Activated CD4-positive, alpha-beta T cell treated with anti-CD3 and anti-CD28 coated beads for 1 hour (primary cell): ENCODE data around the gene SLX4IP.

Experiments used
- DNase-seq: peaks from one replicate; pipeline ENCODE4 v3.0.0-alpha.2; 2020

SLX4IP gene

DNA sequence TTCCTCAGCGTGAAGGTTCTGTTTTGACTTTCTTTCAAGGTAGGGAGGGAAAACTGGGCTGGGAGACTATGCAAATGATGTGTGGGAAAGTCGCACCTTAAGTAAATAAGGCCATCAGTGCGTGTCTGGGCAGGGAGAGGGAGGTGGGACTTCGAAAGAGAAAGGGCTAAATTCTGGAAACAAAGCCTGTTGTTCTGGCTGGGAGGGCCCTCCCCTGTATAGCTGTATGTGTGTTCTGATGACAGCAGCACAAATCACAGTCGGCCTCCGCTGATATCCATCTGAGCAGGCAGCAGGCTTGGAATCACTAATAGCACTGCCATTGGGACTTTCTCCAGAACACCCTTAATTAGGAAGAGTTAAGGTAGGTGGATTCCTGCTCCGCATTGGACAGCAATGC is 219.5 kb downstream of the SLX4IP start:
- DNase-seq: no peak

DNA sequence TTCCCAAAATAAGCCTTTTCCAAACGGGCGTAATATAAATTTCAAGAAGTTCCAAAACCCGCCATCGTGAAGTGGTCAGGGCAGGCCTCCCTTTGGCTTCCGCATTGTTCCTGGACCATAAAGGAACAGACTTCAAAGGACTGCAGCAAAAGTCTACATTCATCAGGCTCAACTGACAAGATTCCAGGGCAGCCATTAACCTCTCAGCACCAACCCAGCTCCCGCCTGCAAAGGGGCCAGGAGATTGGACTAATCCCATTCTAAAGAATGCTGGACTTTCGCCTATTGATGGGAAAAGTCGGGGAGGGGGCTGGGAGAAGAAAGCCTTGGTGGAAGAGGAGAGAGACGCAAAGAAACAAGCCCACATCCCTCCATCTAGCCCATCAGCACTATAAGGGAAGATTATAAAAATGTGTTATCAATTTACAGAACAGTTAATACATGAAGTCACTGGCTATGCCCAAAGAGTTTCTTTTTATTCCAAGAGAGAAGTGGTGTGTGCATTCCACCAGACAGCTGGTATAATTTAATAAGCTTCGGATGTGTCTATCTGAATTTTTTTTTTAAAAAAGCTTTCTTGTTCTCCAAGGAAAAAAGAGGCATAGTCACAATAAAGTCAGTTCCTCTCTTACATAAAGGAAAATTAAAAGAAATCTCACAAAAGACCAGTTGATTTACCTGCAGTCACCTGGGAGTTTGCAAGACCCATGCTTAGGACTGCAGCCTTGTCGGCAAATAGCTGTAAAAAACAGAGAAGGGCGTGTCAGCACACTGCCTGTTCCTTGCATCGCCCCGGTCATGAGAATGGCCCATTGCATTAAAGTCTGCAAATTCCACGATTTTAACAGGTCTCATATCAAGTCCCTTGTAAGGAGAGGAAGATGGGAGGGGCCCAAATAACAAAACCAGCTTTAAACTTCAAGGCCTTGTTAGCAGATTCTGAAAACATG is 220.9 kb downstream of the SLX4IP start:
- DNase-seq: no peak

DNA sequence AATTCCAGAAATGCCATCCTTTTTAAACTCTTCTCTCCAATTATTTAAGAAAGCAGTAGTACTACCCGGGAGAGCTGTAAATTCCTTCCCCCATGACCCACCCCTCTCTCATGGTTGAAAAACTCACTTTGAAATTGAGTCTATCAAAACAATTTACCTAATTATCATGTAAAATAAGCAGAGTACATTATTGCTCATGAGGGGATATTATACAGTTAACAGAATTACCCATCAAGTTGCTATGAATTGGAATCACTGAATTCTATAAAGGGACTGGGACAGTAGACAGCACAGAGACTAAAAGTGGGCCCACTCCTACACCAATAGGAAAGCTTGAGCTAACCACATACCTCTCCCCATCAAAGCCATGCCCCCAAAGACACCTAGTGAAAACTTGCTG is 222.3 kb downstream of the SLX4IP start:
- no peak for DNase-seq

DNA sequence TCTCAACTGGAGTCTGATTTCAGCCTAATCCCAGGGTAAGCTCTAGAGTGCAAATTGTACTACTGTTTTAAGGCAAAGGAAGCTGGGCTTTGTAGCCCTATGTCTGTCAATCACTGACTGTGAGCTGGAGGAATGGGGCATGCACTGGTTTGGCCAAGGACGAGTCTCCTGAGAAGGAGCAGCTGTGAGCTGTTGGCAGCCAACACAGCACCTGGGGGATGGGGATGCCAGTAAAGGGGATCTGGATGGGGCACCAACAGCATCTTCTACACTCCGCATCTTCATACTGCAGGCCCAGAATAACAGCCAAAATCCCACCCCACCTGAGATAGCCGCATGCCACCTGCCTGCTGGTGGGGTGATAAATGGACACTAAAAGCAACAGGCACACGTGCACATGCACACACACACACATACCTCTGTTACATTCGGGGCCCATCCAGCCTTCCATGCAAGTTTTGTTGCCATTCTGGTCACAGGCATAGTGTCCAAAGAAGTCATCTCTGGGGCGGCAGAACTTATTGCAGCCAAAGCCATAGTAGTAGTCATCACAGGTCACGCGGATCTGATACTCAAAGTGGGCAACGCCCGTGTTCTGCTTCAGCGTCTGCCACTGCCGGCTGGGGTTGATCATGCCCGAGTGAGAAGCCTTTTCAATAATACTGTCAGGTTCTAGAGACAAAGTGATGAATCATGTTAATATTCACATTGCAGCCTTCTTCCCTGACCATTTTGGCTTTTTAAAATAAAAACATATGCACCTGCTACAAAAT is 223.1 kb downstream of the SLX4IP start:
- DNase-seq: no peak

DNA sequence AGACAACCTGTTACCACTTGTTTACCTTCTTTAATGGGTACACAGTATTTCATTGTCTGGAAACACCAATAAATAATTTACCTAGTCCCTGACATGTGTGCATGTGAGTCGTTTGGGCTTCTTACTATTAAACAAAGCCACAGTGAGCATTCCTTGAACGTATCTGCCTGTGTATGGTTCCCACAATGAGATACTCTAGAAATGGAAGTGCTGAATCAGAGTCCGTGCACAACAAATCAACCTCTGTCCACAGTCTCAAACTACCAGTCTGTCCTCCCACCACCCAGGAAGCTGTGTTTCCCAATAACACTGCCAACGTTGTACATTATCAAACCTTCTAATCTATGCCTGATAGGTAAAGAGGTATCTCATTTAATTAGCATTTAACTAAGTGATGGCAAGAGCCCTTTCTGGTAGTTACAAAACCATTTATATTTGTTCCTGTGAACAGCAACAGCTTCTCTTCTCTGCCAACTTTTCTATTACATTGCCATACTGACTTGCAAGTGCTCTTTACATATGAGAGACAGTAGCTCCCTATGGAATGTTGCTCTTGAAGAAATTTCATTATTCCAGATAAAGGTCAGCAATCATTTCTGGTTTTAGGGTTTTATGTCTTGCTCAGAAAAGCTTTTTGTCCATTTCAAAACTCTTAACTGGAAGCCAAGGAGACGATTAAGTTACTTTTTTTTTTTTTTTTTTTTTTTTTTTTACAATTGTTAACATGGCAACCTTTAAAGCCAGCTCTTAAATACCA is 223.9 kb downstream of the SLX4IP start:
- DNase-seq: no peak

DNA sequence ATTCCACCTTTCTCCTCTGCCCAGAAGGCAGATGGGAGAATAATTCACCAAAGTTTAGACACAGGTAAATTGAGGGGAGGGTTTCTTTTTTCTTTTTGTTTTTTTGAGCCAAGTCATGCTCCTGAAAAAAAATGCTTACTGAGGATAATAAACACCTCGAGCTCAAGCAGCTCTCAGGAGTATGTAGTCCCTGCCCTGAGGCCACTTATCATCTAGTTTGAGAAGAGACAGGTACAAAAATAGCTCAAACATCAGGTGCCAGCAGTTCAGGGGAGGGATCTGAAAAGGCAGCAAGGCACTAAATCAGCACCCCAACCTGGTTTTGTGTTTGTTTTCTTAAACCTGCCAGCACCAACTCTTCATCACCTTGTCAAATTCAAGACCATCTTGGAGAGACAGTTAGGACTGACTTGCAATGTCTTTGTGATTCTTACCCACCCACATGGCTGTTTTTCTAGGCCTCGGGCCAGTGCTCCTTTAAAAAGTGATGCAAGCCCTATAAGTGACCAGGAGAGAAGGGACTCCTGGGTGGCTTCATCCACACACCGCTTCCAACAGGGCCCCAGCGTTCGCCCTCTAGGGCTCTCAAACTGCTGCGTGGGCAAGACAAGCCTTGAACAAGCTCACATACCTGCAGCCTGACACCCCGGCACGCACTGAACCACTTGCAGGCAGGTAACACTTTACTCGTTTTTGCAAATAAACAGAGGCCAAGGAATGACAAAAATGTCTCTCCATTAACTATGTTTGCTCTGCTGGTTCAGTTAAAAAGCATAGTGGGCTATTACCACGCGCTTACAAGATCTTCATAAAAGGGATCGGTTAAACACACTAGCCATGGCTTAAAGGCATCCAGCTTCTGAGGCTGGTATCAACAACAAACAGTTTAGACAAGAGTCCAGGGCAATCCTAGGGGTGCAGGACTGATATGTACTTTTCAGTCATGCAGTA is 224.8 kb downstream of the SLX4IP start:
- DNase-seq: no peak

DNA sequence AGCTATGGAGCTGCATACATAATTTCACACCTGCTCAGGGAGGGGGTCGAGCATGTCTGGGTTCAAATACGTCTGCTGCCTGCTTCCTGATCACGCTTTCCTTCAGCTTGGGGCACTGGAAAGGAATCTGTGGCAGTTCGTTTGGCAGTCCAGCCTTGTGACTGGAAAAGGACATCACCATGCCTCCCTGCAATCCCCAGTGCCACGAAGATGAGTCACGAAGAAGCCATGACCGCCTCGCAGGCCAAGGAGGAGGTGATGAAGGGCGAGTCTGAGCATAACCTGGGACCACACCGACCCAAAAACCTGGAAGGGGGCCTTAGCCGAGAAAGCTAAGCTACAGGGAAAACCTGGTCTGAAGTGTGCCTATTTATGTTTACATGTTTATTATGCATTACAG is 225.6 kb downstream of the SLX4IP start:
- no peak for DNase-seq

DNA sequence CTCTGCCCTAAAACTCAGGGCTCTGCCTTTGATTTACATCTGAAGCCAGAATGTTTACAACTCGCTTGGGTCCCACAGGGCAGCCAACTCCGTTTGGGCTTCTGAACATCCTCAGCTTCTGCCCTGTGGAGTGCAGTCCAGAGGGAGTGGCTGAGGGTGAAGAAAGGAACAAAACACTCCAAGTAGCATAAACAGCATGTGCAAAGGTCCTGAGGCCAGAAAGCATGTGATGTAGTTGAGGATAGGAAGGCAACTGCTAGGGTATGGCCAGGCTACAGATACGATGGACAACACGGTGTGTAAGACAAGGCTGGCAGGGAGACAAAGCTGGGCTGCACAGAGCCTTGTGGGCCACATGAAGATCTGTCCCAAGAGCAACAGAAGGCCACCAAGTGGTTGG is 226.2 kb downstream of the SLX4IP start:
- DNase-seq: no peak

DNA sequence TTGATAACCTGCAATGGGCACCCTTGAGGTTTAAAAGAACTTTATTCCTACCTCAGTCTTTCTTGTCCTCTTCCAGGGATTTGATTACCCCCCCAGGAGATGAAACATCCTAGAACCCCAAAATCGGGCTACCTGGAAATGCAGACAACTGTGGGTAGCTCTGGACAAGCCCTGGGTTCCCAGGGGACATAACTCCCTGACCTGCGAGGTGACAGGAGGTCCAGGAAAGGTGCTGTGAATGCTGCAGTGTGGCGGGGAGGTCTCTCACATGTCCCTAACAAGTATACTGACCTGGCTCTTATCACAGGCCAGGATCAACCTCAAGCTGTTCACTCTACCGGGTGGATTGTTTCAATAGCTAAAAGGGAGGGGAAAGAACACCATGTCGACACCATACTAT is 227.0 kb downstream of the SLX4IP start:
- no peak for DNase-seq

DNA sequence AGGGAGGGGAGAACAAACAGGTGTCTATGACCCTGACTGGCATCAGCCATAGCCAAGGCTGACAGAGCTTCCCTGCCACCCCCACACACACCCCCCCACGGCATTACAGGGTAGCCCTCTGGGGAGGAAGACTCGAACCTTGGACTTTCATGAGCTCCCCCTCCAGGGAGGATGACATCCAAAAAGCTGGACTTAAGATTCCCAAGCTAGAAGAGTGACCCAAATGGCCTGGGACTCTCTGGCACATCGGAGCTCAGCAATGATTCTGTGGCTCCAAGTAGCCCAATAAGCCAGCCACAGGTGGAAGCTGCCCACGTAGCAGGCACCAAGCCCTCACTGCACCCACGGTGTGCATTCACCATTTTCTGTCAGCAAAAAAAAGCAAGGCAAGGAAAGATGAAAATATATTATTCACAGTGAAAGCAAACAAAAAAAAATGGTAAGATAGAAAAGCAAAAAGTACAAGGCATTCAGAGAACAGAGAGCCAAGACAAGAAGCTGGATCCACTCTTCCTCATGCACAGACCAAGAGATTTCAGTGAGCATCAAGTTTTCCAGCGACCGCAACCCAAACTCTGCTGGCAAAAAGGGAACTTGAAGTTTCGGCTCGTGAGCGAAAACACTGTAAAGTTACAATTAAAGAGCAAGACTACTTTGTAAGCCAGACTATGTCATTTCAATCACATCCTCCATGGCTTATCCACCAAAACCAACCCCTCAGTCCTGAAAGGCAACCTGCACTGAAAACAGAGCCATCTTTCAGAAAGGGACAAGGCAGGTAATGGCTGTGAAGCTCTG is 227.8 kb downstream of the SLX4IP start:
- DNase-seq: no peak

DNA sequence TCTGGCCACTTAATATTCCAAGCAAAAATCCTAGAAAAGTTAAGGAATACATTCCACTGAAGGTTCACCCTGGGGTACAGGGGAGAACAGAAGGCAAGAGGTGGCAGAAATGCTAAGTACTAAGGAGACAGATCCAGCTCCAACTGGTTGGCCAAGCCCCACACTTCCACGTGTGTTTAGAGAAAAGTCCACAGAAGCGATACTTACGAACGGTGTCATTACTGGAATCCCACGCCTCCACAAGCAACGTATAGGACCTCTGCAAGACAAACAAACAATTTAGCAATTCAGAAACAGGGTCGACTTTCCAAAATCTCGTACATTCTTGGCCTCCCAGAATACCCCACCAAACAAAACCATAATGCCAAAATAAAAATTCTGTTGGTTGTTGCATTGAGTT is 228.7 kb downstream of the SLX4IP start:
- DNase-seq: no peak

DNA sequence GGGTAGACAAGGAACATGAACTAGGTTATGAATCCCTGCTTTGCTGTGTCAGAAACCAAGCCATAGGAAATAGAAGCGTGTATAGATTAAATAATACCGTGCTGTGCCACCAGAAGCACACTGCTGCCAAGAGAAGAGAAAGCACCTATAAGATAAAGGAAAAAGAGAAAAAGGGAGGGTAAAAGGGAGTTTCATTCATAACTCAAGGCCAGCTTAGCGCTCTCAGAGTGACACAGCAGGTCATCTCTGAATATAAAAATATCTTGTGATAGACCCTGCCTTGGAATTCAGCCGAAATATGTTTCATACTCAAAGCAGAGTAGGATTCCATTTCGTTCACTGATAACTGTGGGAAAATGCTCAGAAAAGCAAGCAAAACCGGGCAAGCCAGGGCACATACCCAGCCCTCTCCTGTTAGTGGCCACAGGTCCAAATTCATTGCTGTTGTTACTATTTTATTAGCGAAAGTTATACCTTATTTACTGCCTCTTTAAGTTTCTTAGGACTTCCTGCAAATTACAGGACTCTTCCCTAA is 230.0 kb downstream of the SLX4IP start:
- DNase-seq: no peak

DNA sequence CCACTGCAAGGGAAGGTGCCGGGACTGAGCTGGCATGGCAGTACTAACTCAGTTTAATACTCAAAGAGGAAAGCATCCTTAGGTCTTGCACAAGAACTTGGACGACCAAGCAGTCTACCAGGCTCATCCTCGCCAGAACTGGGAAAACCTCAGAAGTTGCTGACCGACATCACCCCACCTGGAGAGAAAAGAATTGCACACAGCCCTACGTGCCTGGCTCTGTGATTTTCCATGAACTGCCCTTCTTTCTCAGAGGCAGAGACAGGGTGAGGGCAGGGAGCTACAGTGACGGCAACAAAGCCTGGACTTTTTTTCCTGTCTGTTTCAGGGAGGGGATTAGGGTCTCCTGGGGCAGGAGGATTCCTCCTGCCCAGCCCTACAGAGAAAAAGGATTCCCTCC is 230.7 kb downstream of the SLX4IP start:
- DNase-seq: no peak

DNA sequence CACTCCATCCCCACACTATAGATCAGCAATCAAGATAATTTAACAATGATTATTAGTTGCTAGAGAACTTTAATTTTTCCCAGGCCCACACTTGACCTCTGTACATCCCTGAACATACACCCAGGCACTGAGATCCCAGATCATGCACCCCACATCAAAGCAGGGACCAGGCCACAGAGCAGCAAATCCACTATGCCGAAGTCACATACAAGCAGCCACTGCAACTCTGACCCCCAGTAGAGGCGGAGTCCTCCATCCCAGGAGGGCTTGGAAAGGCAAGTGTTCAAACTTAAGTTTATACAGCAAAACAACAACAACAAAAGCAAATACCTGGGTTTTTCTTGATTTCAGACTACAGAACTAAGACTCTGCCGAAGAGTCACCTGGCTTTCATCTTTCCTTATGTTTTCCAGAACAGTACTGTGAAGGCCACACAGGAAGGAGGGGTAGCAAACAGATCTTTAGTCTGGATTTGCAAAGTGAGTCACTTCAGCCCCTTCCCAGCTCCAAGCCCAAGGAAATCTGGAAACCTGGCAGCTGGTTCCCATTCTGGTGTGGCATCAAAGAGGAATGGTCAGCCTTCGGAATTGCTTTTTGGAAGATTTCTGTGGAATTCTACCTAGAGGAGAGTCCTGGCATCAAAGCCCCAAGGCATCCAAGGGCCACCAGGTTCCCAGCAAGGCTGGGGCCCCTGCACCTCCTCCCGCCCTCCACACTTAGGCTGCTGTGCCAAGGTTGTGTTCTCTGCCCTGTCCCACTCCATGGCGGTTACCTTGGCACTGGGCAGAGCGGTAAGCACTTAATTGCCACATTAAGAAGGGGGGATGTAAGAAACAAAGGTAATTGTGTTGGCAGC is 231.3 kb downstream of the SLX4IP start:
- no peak for DNase-seq

DNA sequence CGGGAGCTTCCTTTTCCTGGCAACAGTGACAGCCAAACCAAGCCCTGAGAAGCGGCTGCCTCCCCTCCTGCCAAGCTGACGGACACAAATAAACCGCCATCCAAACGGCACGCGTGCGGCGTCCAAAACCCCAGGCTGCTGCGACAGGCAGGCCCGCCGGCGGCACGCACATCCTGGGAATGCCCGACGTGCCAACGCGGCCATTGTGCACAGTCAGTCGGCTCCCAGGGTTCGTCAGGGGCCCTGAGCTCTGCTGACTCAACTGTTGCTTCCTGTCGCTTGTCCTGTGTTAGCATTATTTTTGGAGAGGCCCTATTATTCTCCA is 231.9 kb downstream of the SLX4IP start:
- no peak for DNase-seq

DNA sequence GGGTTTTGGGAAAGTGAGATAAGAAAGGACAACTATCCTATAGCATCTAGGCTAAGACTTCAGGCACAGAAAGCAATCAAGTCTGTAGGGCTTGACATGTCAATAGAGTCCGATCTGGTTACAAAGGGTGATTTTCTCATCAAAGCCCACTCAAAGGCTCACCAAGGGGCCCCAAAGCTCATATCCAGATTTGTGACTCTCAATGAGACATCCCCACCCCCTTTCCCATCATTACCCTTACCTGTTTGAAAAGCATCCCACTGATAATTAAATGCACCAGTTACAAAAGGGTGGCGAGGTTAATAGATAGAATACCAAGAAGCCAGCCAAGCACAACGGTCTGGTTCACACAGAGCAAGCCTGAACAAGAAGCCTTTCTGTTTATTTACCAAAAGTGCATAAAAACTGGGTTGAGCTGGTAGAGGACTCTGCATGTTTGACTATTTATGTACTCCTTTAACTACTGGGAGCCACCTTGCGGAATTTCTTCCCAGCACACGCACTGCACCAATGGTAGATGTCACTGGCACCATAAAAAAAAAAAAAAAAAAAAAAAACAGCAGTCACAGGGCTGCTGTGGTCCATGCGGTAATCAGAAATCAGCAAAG is 232.6 kb downstream of the SLX4IP start:
- no peak for DNase-seq

DNA sequence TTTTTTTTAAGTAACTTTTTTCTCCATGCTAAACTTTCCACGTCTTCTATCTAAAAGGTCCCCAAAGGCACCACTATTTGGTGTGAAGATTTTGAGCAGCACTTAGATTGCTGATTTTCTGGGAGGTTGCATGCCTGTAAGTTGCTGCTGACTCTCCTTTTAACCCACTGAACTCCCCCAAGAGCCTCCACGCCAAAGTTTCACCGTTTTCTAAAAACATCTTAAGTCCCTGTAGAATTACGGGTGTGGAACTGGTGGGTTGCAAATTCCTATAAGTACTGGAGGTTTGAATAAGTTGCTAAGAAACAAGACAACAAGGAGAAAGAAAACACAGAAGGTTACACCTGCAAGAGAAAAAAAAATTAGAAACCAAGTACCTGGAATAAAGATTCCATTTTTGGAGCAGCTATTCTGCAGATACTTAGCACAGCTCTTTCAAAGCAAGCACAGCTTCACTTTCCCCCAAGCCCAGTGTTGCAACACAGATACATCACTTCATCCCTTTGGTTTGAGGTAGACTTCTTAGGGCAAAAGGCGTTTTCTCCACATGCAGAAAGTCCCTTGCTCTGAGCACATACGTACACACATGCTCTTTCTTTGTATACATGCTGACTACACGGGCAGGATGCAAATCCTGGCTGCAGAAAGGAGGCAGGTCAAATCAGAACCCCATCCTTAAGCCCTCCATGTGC is 233.7 kb downstream of the SLX4IP start:
- DNase-seq: no peak

DNA sequence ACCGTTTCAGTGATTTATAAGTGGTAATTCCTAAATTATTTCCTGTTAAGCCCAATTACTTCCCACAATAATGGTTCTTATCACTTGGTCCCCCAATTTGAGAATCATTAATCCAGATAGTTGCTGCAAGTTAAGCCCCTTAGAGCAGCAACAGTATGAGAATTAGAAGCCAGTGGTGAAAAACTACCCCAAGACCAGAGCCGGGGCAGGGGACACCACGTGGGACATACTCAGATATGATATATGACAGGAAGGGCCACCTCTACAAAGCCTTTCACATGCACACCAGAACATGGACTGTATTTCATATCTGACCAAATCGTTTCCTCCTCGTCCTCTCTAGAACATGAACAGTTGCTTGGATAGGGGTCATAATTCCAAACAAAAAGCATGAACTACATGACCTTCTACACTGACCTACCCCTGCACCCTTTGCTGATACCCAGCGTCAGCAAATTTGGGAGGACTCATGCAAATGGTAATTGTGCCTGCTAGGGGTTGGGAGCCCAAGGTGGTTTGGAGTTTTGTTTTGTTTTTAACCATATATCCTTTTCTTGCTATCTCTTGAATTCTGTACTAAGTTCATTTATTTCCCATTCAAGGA is 234.8 kb downstream of the SLX4IP start:
- no peak for DNase-seq
